ENCODE data around the gene HSBP1L1. TPM values are rescaled to one million over a fixed set of nuclear protein-coding genes. Genes with fewer than 3 reads are reported as not detected.
A peak's percentile ranks its signal among the peaks of the same experiment; 100 is the strongest.

Gene HSBP1L1
- total RNA-seq, 1 experiment from 2014 or later: 56.8 TPM

DNA sequence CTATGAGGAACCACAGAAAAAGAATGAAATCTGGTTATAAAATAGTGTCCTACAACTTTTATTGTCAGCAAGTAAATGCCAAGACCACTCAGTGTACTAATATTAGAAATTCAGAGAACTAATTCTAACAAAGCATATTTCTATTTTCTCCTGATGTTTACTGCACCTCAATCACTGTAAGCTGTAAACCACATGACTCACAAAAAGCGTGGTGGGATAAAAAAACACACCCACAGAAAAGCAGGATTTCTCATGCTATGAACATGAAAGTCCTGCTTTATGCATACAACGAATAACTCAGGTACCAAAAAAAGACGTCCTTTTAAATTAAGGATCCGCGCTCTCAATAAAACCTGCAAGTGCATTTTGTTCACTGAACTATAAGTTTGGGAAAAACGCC, 23.1 kb downstream of the HSBP1L1 start:
- no peaks in the 10 kb centered on the region for H3K9me2 ChIP-seq (replicated peaks; ENCODE audit: low read length)
- H3K9me3 ChIP-seq (ENCODE audit: low read length): no peaks in the 10 kb centered on the region
- POLR2A ChIA-PET (ENCODE audit: unreplicated experiment): interaction anchor here (0.7 kb wide), 1 partner anchor 37 kb away, joined by 3 read pairs; no protein-coding TSS in a partner anchor
- H3F3A ChIP-seq (ENCODE audit: low read length, unreplicated experiment): no peaks in the 10 kb centered on the region
- H3K36me3 ChIP-seq (ENCODE audit: low read depth, low read length): peaks cover 24% of the 10 kb centered on the region; the same call in 1 of the 2 replicates
- H3K79me2 ChIP-seq (ENCODE audit: low read length): peaks cover 63% of the 10 kb centered on the region
- peak overlapping the region; percentile 96 for H3K4me2 ChIP-seq (ENCODE audit: low read length)
- TF ChIP-seq, protein P1, sequence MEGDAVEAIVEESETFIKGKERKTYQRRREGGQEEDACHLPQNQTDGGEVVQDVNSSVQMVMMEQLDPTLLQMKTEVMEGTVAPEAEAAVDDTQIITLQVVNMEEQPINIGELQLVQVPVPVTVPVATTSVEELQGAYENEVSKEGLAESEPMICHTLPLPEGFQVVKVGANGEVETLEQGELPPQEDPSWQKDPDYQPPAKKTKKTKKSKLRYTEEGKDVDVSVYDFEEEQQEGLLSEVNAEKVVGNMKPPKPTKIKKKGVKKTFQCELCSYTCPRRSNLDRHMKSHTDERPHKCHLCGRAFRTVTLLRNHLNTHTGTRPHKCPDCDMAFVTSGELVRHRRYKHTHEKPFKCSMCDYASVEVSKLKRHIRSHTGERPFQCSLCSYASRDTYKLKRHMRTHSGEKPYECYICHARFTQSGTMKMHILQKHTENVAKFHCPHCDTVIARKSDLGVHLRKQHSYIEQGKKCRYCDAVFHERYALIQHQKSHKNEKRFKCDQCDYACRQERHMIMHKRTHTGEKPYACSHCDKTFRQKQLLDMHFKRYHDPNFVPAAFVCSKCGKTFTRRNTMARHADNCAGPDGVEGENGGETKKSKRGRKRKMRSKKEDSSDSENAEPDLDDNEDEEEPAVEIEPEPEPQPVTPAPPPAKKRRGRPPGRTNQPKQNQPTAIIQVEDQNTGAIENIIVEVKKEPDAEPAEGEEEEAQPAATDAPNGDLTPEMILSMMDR (conservative IDR thresholded peaks at IDR 0.05; ENCODE audit: low read depth, low read length): no peak
- TF ChIP-seq EZH2phosphoT487 (IDR thresholded peaks at IDR 0.05; ENCODE audit: borderline replicate concordance, low read length) (no peak), EZH2 (IDR thresholded peaks at IDR 0.05; ENCODE audit: low read length, unreplicated experiment) (no peak)
- peaks cover 15% of the 10 kb centered on the region for H3K4me1 ChIP-seq (ENCODE audit: insufficient read depth, low read length)
- DNase-seq (no peak), ATAC-seq (no peak)
- H3K9ac ChIP-seq (ENCODE audit: low read length): peak overlapping the region; percentile 99
- intact Hi-C loops (cut with micrococcal nuclease): loop anchor here (2.0 to 10.0 kb wide), 2 partner anchors 39 to 53 kb away; no protein-coding TSS in a partner anchor
- peak overlapping the region; percentile 79 for H3K27ac ChIP-seq (ENCODE audit: low read length)
- H3K4me3 ChIP-seq (ENCODE audit: low read length): peak overlapping the region; percentile 90
- BruUV-seq (replicated peaks): TSS peak; percentile 50
- peaks cover 51% of the 10 kb centered on the region for H4K20me1 ChIP-seq (ENCODE audit: low read length)
- CTCF ChIA-PET: no interaction called here
- no peaks in the 10 kb centered on the region for H3K27me3 ChIP-seq (ENCODE audit: low read length)
- no peak overlapping the region; the same call in 1 of the 2 replicates for H2AFZ ChIP-seq (ENCODE audit: low read length)

GRCh38 chr18:79988071-79988450, 23.6 kb downstream of the HSBP1L1 start:
- Histone ChIP-seq H3K79me2 (ENCODE audit: low read length) (peaks cover 58% of the 10 kb centered on the region), H3K36me3 (ENCODE audit: low read depth, low read length) (peaks cover 24% of the 10 kb centered on the region; the same call in 1 of the 2 replicates), H3K9me3 (ENCODE audit: low read length) (no peaks in the 10 kb centered on the region), H3K9ac (ENCODE audit: low read length) (peak overlapping the region; percentile 99), H3K27me3 (ENCODE audit: low read length) (no peaks in the 10 kb centered on the region), H3K4me3 (ENCODE audit: low read length) (peak overlapping the region; percentile 90), H3K4me1 (ENCODE audit: insufficient read depth, low read length) (peaks cover 15% of the 10 kb centered on the region), H2AFZ (ENCODE audit: low read length) (peak overlapping the region; percentile 91), H3K27ac (ENCODE audit: low read length) (peak overlapping the region; percentile 79), H4K20me1 (ENCODE audit: low read length) (peaks cover 46% of the 10 kb centered on the region), H3K4me2 (ENCODE audit: low read length) (peak overlapping the region; percentile 96), H3F3A (ENCODE audit: low read length, unreplicated experiment) (no peaks in the 10 kb centered on the region), H3K9me2 (replicated peaks; ENCODE audit: low read length) (no peaks in the 10 kb centered on the region)
- BruUV-seq (replicated peaks): no TSS peak
- POLR2A ChIA-PET (ENCODE audit: unreplicated experiment): interaction anchor here (0.7 kb wide), 1 partner anchor 37 kb away, joined by 3 read pairs; no protein-coding TSS in a partner anchor
- TF ChIP-seq, protein P1 (conservative IDR thresholded peaks at IDR 0.05; ENCODE audit: low read depth, low read length): peak; percentile 33; the same call in 1 of the 2 replicates
- no peak for TF ChIP-seq EZH2phosphoT487 (IDR thresholded peaks at IDR 0.05; ENCODE audit: borderline replicate concordance, low read length)
- CTCF ChIA-PET: no interaction called here
- peak; percentile 35 for DNase-seq
- ATAC-seq: peak; percentile 56
- intact Hi-C loops (cut with micrococcal nuclease): loop anchor here (2.0 to 10.0 kb wide), 2 partner anchors 45 to 53 kb away; no protein-coding TSS in a partner anchor

DNA sequence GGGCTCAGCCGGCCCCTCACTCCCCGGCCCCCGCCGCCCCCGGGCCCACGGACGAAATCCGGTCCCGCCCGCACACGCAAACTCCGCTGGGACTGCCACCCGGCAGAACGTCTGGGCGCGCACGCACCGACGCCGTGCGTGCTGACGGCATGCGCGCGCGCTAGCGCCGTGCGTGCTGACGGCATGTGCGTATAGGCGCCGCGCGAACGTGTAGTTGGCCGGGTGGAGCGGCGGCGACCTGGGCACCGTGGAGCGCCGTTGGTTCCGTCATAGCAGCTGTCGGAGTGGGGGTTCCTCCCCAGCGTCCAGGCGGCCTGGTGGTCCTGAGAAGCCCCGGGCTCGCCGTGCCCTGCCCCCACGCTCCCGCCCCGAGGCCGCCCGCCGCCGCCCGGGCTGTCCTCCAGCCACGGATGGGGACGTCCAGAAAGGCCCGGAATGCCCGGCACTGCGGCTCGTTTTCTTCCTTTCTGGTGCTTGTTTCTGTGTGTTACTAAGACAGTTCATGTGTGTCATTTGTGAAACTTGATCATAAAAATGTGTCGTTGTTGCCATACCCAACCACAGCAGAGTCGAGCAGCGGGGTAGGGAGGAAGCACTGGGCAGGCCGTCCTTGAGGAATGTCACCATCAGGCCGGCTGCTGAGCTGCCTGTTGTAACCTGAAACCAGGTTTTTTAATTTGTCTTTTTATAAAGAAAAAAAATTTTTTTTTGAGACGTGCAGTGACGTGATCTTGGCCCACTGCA, 24.2 kb downstream of the HSBP1L1 start, which contains the start of gene TXNL4A:
Gene TXNL4A, minus strand, starts transcription at position 113 of the 744 bp plus-strand sequence. CDS start 171 bp downstream, outside the sequence.
- TF ChIP-seq EZH2 (IDR thresholded peaks at IDR 0.05; ENCODE audit: low read length, unreplicated experiment) (no peak), EZH2phosphoT487 (IDR thresholded peaks at IDR 0.05; ENCODE audit: borderline replicate concordance, low read length) (no peak)
- TF ChIP-seq, protein P1 (conservative IDR thresholded peaks at IDR 0.05; ENCODE audit: low read depth, low read length): no peak
- peak within 1 kb of the TSS; percentile 79 for H3K27ac ChIP-seq (ENCODE audit: low read length)
- H3K79me2 ChIP-seq (ENCODE audit: low read length): peaks cover 52% of the 10 kb centered on the region
- ATAC-seq (peak; percentile 96), DNase-seq (peak; percentile 92)
- H3F3A ChIP-seq (ENCODE audit: low read length, unreplicated experiment): no peaks in the 10 kb centered on the region
- ChIA-PET CTCF (no interaction called here), POLR2A (ENCODE audit: unreplicated experiment) (no interaction called here)
- H3K4me1 ChIP-seq (ENCODE audit: insufficient read depth, low read length): peaks cover 15% of the 10 kb centered on the region
- TSS peak; percentile 80 for BruUV-seq (replicated peaks)
- H4K20me1 ChIP-seq (ENCODE audit: low read length): peaks cover 41% of the 10 kb centered on the region
- no peaks in the 10 kb centered on the region for H3K27me3 ChIP-seq (ENCODE audit: low read length)
- H3K9me2 ChIP-seq (replicated peaks; ENCODE audit: low read length): no peaks in the 10 kb centered on the region
- peaks cover 20% of the 10 kb centered on the region; the same call in 1 of the 2 replicates for H3K36me3 ChIP-seq (ENCODE audit: low read depth, low read length)
- peak within 1 kb of the TSS; percentile 96 for H3K4me2 ChIP-seq (ENCODE audit: low read length)
- intact Hi-C loops (cut with micrococcal nuclease): loop anchor here (2.0 to 10.0 kb wide), 2 partner anchors 44 to 54 kb away; no protein-coding TSS in a partner anchor
- H3K9me3 ChIP-seq (ENCODE audit: low read length): no peaks in the 10 kb centered on the region
- peak within 1 kb of the TSS; percentile 99 for H3K9ac ChIP-seq (ENCODE audit: low read length)
- peak within 1 kb of the TSS; percentile 91 for H2AFZ ChIP-seq (ENCODE audit: low read length)
- H3K4me3 ChIP-seq (ENCODE audit: low read length): peak within 1 kb of the TSS; percentile 90

Measured in PC-3 (cell line).